Smooth muscle cell of trachea (primary cell): ENCODE data around the gene DYNLL1. TPM values are rescaled to one million over a fixed set of nuclear protein-coding genes. Genes with fewer than 3 reads are reported as not detected.

Experiments
- total RNA-seq: library from RNA; depleted of rRNA; stranded (reverse); fragments of >200 nt; gene quantifications from 2 replicates; pipeline ENCODE4 v1.2.1, GENCODE V29; 2014

Gene DYNLL1
- 178 and 248 TPM in 2 replicates for total RNA-seq

GRCh38 chr12:120495731-120496412 lies at the start of gene DYNLL1:
TSS of gene DYNLL1 (plus strand) at chr12:120496113. CDS start at chr12:120496422, 309 bp downstream.

GRCh38 chr12:120469450-120470149 lies 26.3 kb upstream of the DYNLL1 start, which contains the start of gene SRSF9:
TSS of gene SRSF9 (minus strand) at chr12:120469748. CDS start at chr12:120469609, 139 bp downstream.

GRCh38 chr12:120528861-120529525 lies 33.1 kb downstream of the DYNLL1 start, which contains the start of gene COQ5:
TSS of gene COQ5 (minus strand) at chr12:120529158. CDS start at chr12:120529141, 17 bp downstream.

GRCh38 chr12:120534203-120534702 lies 38.3 kb downstream of the DYNLL1 start, which contains the start of gene RNF10:
TSS of gene RNF10 (plus strand) at chr12:120534356. CDS start at chr12:120534812, 456 bp downstream.

Other genes starting within 250 kb of the DYNLL1 start
- gene PXN, start 230.4 kb upstream of the DYNLL1 start, total RNA-seq = 39.4 and 57.0 TPM in 2 replicates
- gene RNU4-2, start 204.2 kb upstream of the DYNLL1 start, total RNA-seq = under 0.01 TPM in 2 replicates
- gene RNU4-1, start 202.9 kb upstream of the DYNLL1 start, total RNA-seq = under 0.01 TPM in 2 replicates
- gene SIRT4, start 193.8 kb upstream of the DYNLL1 start, total RNA-seq = 1.8 and 1.9 TPM in 2 replicates
- gene PLA2G1B, start 168.3 kb upstream of the DYNLL1 start, total RNA-seq = 0.33 TPM in 1 of 2 replicates, not detected in the other
- not detected in 2 replicates for gene MSI1, start 126.9 kb upstream of the DYNLL1 start, total RNA-seq
- 593 and 630 TPM in 2 replicates for gene COX6A1, start 58.0 kb upstream of the DYNLL1 start, total RNA-seq
- gene TRIAP1, start 49.7 kb upstream of the DYNLL1 start, total RNA-seq = 23.0 and 24.9 TPM in 2 replicates
- gene GATC, start 49.7 kb upstream of the DYNLL1 start, total RNA-seq = 17.4 and 23.4 TPM in 2 replicates
- 162 and 218 TPM in 2 replicates for gene SRSF9, start 26.4 kb upstream of the DYNLL1 start, total RNA-seq
- gene COQ5, start 33.0 kb downstream of the DYNLL1 start, total RNA-seq = 33.1 and 46.1 TPM in 2 replicates
- gene RNF10, start 38.2 kb downstream of the DYNLL1 start, total RNA-seq = 173 and 233 TPM in 2 replicates
- gene POP5, start 85.3 kb downstream of the DYNLL1 start, total RNA-seq = 32.4 and 63.1 TPM in 2 replicates
- 0.66 and 1.9 TPM in 2 replicates for gene CABP1, start 144.5 kb downstream of the DYNLL1 start, total RNA-seq
- 136 and 137 TPM in 2 replicates for gene MLEC, start 191.0 kb downstream of the DYNLL1 start, total RNA-seq
- 27.1 and 41.4 TPM in 2 replicates for gene UNC119B, start 214.3 kb downstream of the DYNLL1 start, total RNA-seq
- gene ACADS, start 229.7 kb downstream of the DYNLL1 start, total RNA-seq = 17.6 and 27.0 TPM in 2 replicates